ENCODE data around the gene NCS1.

DNA sequence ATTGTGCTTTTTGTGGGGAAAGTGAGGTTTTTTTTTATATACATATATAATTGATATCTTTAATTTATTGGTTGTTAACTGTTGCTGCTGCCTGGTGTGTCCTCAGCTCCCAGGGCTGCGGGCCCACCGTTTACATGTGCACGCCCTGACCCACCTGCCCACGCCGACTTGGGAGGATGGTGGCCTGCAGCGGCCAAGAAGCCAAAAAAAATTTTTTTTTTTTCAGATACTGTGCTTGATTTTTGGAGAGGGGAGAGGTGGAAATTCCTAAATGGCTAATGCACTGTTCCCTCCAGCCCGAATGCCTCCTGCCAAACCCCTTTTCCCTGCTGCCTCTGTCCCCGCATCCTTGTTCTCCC is 61.4 kb downstream of the NCS1 start:
- TF ChIP-seq EZH2phosphoT487 (IDR thresholded peaks at IDR 0.05; ENCODE audit: insufficient read depth, low read depth): no peak
- no peak for TF ChIP-seq EZH2 (IDR thresholded peaks at IDR 0.05; ENCODE audit: insufficient read depth, poor library complexity, severe bottlenecking)
